Brain microvascular endothelial cell (primary cell): Measurements from ENCODE around the gene HTR4.
A peak's percentile ranks its signal among the peaks of the same experiment; 100 is the strongest.

Experiments used
- DNase-seq: peaks from one replicate; pipeline ENCODE4 v3.0.0-alpha.2; 2020
- H3K27ac ChIP-seq: fragments of 250-450 bp; sonication (Bioruptor Pico); 2 replicates; pipeline ENCODE4 v1.5.1; 2020; ENCODE audit warnings: mild to moderate bottlenecking, moderate library complexity
- H3K27me3 ChIP-seq: fragments of 250-450 bp; sonication (Bioruptor Pico); replicated peaks from 2 replicates; pipeline ENCODE4 v1.5.1; 2020; ENCODE audit warnings: mild to moderate bottlenecking
- H3K36me3 ChIP-seq: fragments of 250-450 bp; sonication (Bioruptor Pico); replicated peaks from 2 replicates; pipeline ENCODE4 v1.5.1; 2020; ENCODE audit warnings: mild to moderate bottlenecking
- H3K4me3 ChIP-seq: 2 replicates; pipeline ENCODE4 v1.5.1; 2011; ENCODE audit warnings: low read depth, mild to moderate bottlenecking, control low read depth, low read length, moderate library complexity
- in situ Hi-C: cut with HindIII; loops from 2 replicates; pipeline ENCODE4 v1.10.0; 2017; ENCODE audit warnings: low sequenced_read_pairs, low pct_ligation_motif_present
- TF ChIP-seq, protein P1 (sequence below): IDR thresholded peaks from 2 replicates; pipeline ENCODE4 v1.5.1; 2011; ENCODE audit warnings: low read depth, mild to moderate bottlenecking, moderate library complexity, low read length, control low read depth, inconsistent platforms; ENCODE audit errors: missing control alignments

The HTR4 gene

DNA sequence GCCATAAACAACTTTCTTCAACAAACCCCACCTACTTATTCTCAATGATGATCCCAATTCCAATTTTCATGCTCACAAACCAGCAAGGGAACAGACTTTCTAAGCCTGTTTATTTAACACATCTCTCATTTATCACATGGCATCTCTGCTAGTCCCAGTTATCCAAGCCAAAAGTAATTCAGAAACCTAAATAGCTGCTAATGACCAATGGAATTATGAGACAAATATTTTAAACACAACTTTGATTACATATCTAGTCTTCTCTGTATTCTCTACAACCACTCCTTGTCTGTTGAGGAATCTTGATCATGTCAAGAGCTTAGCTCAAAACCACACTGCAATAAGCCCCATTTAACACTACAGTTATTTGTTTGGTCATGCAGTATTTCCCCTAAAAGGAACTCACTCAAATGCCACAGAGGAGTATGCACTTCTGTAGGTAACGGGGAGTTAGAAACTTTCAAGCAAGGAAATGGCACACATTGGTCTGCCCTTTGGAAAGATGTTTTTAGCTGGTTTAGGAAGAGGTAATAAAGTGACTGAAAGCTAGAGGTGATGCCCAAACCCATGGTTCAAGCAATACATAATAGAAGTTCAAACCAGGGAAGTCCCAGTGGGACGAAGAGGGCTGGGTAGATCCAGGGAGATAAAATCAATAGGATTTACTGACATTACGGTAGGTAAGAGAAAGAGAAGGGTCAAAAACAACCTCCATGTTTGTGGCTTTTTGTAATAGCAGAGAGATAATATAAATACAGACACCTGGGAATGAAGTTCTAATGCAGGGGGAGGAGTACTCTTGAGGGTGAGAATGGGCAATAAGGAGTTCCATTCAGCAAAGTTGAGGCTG, 42.1 kb upstream of the HTR4 start:
- DNase-seq, result no peak
- no peaks in the 10 kb centered on the region for H3K36me3 ChIP-seq
- no peak overlapping the region for H3K4me3 ChIP-seq
- in situ Hi-C loops, result no loop called here
- TF ChIP-seq, protein P1, sequence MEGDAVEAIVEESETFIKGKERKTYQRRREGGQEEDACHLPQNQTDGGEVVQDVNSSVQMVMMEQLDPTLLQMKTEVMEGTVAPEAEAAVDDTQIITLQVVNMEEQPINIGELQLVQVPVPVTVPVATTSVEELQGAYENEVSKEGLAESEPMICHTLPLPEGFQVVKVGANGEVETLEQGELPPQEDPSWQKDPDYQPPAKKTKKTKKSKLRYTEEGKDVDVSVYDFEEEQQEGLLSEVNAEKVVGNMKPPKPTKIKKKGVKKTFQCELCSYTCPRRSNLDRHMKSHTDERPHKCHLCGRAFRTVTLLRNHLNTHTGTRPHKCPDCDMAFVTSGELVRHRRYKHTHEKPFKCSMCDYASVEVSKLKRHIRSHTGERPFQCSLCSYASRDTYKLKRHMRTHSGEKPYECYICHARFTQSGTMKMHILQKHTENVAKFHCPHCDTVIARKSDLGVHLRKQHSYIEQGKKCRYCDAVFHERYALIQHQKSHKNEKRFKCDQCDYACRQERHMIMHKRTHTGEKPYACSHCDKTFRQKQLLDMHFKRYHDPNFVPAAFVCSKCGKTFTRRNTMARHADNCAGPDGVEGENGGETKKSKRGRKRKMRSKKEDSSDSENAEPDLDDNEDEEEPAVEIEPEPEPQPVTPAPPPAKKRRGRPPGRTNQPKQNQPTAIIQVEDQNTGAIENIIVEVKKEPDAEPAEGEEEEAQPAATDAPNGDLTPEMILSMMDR, result no peak
- H3K27ac ChIP-seq, result no peak overlapping the region
- H3K27me3 ChIP-seq, result no peaks in the 10 kb centered on the region

DNA sequence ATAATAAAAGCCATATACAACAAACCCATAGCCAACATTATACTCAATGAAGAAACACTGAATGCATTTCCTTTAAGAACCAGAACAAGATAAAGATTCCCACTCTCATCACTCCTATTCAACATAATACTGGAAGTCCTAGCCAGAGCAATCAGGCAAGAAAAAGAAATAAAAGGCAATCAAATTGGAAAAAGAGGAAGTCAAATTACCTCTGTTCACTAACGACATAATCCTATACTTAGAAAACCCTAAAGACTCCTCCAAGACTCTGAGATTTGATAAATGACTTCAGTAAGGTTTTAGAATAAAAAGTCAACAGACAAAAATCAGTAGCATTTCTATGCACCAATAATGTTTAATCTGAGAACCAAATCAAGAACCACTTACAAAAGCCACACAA, 36.6 kb upstream of the HTR4 start:
- no peaks in the 10 kb centered on the region for H3K36me3 ChIP-seq
- in situ Hi-C loops, result no loop called here
- no peak for DNase-seq
- TF ChIP-seq, protein P1, result no peak
- H3K27ac ChIP-seq, result no peak overlapping the region
- H3K27me3 ChIP-seq, result no peaks in the 10 kb centered on the region
- no peak overlapping the region for H3K4me3 ChIP-seq

DNA sequence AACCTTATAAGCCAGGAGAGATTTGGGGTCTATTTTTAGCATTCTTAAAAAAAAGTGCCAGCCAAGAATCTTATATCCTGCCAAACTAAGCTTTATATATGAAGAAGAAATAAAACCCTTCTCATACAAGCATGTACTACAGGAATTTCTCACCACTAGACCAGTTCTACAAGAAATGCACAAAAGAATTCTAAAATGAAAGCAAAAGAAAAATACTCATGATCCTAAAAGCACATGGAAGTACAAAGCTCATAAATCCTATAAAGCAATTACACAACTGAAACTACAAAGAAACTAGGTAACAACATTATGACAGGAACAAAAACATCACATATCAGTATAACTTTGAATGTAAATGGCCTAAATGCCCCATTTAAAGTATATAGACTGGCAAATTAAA, 34.5 kb upstream of the HTR4 start:
- TF ChIP-seq, protein P1, result no peak
- in situ Hi-C loops, result no loop called here
- DNase-seq, result no peak
- Histone ChIP-seq H3K36me3 (no peaks in the 10 kb centered on the region), H3K4me3 (no peak overlapping the region), H3K27ac (no peak overlapping the region), H3K27me3 (no peaks in the 10 kb centered on the region)

DNA sequence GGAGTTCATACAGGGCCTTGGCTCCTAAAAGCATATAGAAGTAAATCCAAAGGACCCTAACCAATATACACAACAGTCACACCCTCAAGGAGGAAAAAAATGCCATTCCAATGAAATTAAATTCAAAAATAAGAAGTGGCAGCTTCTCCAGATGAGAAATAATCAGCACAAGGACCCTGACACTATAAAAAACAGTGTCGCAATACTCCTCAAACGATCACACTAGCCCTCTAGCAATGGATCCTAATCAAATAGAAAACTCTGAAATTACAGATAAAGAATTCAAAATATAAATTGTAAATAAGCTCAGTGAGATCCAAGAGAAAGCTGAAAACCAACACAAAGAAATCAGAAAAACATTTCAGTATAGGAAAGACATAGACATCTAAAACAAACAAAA, 33.5 kb upstream of the HTR4 start:
- TF ChIP-seq, protein P1, result no peak
- Histone ChIP-seq H3K36me3 (no peaks in the 10 kb centered on the region), H3K27ac (no peak overlapping the region), H3K4me3 (no peak overlapping the region), H3K27me3 (no peaks in the 10 kb centered on the region)
- DNase-seq, result no peak
- in situ Hi-C loops, result no loop called here

DNA sequence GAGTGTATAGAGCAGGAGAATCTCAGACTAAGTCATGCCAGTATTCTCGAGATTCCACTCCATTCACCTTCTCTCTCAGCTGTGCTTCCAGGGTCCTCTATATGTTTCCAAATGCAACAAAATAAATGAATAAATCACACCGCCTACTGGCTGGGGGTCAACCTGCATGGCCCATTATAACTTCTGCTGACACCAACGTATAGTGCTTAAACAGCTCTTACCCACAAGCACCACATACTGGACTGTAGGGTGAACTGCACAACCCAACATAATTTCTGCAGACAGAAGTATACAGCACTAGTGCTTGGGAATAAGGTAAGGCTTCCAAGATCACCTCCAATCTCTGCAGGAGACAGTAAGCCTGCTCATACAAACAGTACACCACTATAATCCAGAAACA, 33.1 kb upstream of the HTR4 start:
- Histone ChIP-seq H3K27me3 (no peaks in the 10 kb centered on the region), H3K36me3 (no peaks in the 10 kb centered on the region), H3K4me3 (no peak overlapping the region), H3K27ac (no peak overlapping the region)
- peak; percentile 36 for DNase-seq
- in situ Hi-C loops, result no loop called here
- TF ChIP-seq, protein P1, result peak; percentile 67

DNA sequence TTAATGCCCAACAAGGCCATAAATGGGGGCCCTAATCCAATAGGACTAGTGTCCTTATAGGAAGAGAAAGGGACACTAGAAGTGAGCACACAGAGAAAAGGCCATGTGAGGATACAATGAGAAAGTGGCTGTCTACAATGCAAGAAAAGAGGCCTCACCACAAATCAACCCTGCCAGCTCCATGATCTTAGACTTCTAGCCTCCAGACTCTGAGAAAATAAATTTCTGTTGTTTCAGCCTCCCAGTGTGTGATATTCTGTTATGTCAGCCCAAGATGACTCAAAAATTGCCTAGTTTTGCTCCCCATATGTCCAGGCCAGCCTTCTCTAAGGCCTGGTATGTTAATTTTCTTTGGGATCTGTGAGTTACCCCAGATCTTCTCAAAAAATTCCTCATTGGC, 32.3 kb upstream of the HTR4 start:
- TF ChIP-seq, protein P1, result no peak
- no peak for DNase-seq
- in situ Hi-C loops, result no loop called here
- H3K27me3 ChIP-seq, result no peaks in the 10 kb centered on the region
- H3K27ac ChIP-seq, result no peak overlapping the region
- H3K4me3 ChIP-seq, result no peak overlapping the region
- H3K36me3 ChIP-seq, result no peaks in the 10 kb centered on the region
